ENCODE results near the gene PTPRN2. TPM values are rescaled to one million over a fixed set of nuclear protein-coding genes. Genes with fewer than 3 reads are reported as not detected.

The PTPRN2 gene
- total and polyA plus RNA-seq, 3 experiments from 2014 or later, result 0.33 to 1.2 (median 0.42) TPM

DNA sequence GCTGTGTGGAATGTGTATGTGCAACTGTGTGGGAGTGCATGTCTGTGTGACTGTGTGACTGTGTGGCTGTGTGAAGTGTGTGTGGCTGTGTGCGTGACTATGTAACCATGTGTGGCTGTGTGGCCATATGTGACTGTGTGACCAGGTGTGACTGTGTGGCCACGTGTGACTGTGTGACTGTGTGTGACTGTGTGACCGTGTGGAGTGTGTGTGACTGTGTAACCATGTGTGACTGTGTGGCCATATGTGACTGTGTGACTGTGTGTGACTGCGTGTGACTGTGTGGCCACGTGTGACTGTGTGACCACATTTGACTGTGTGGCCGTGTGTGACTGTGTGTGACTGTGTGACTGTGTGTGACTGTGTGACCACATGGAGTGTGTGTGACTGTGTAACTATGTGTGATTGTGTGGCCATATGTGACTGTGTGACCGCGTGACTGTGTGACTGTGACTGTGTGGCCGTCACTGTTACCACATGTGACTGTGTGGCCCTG lies 747.9 kb downstream of the PTPRN2 start:
- Mint-ChIP-seq H3K4me3 (no peak overlapping the region), H3K27me3 (peaks cover 4 to 15% of the 10 kb centered on the region in 2 donors), H3K27ac (no peak overlapping the region), H3K9me3 (peaks cover 0 to 2% (median 0%) of the 10 kb centered on the region in 5 donors), H3K4me1 (no peaks in the 10 kb centered on the region), H3K36me3 (no peaks in the 10 kb centered on the region)
- ChIA-PET POLR2A (no interaction called here), CTCF (no interaction called here)
- no peaks in the 10 kb centered on the region for H3K4me1 ChIP-seq (ENCODE audit: insufficient read depth, low read length)
- no peak for DNase-seq
- H3K4me3 ChIP-seq (ENCODE audit: low read length), result no peak overlapping the region
- H3K27ac ChIP-seq (ENCODE audit: low read depth, low read length), result no peak overlapping the region
- no peaks in the 10 kb centered on the region for H3K27me3 ChIP-seq (ENCODE audit: insufficient read depth, low read length, poor library complexity, severe bottlenecking)
- H3K9me3 ChIP-seq (ENCODE audit: low read length), result no peaks in the 10 kb centered on the region
- no peaks in the 10 kb centered on the region for H3K36me3 ChIP-seq (ENCODE audit: insufficient read depth, low read length)

DNA sequence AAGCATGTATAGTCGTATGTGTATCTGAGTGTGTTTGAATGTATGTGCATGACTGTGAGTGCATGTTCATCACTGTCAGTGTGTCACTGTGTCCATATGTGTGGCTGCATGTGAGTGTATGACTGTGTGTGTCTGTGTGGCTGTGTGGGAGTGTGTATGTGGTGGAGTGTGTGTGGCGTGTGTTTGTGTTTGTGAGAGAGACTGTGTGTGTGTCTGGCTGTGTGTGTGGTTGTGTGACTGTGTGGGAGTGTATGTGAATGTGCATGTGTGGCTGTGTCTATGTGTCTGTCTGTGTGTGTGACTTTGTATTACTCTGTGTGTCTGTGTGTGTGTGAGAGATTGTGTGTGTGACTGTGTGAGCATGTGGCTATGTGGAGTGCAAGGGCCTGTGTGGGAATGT lies 748.4 kb downstream of the PTPRN2 start:
- no peaks in the 10 kb centered on the region for H3K36me3 ChIP-seq (ENCODE audit: insufficient read depth, low read length)
- H3K36me3 Mint-ChIP-seq, result no peaks in the 10 kb centered on the region
- peaks cover 3 to 12% of the 10 kb centered on the region in 2 donors for H3K27me3 Mint-ChIP-seq
- no peak overlapping the region for H3K27ac ChIP-seq (ENCODE audit: low read depth, low read length)
- H3K27me3 ChIP-seq (ENCODE audit: insufficient read depth, low read length, poor library complexity, severe bottlenecking), result no peaks in the 10 kb centered on the region
- no peaks in the 10 kb centered on the region for H3K9me3 ChIP-seq (ENCODE audit: low read length)
- DNase-seq, result no peak
- H3K4me1 Mint-ChIP-seq, result no peaks in the 10 kb centered on the region
- no peak overlapping the region for H3K27ac Mint-ChIP-seq
- no peak overlapping the region for H3K4me3 Mint-ChIP-seq
- ChIA-PET CTCF (no interaction called here), POLR2A (no interaction called here)
- H3K9me3 Mint-ChIP-seq, result peaks cover 0 to 2% (median 0%) of the 10 kb centered on the region in 5 donors
- H3K4me1 ChIP-seq (ENCODE audit: insufficient read depth, low read length), result no peaks in the 10 kb centered on the region
- H3K4me3 ChIP-seq (ENCODE audit: low read length), result no peak overlapping the region

- H3K36me3 ChIP-seq (ENCODE audit: insufficient read depth, low read length), result no peaks in the 10 kb centered on the region
- Mint-ChIP-seq H3K4me3 (no peak overlapping the region), H3K9me3 (peaks cover 0 to 2% (median 0%) of the 10 kb centered on the region in 5 donors), H3K36me3 (no peaks in the 10 kb centered on the region), H3K27me3 (peaks cover 0 to under 1% of the 10 kb centered on the region in 2 donors), H3K27ac (no peak overlapping the region), H3K4me1 (no peaks in the 10 kb centered on the region)
- no peak for DNase-seq
- no peak overlapping the region for H3K27ac ChIP-seq (ENCODE audit: low read depth, low read length)
- H3K4me1 ChIP-seq (ENCODE audit: insufficient read depth, low read length), result no peaks in the 10 kb centered on the region
- ChIA-PET CTCF (no interaction called here), POLR2A (no interaction called here)
- H3K4me3 ChIP-seq (ENCODE audit: low read length), result no peak overlapping the region
- no peaks in the 10 kb centered on the region for H3K27me3 ChIP-seq (ENCODE audit: insufficient read depth, low read length, poor library complexity, severe bottlenecking)
- no peaks in the 10 kb centered on the region for H3K9me3 ChIP-seq (ENCODE audit: low read length)
These were observed 750.1 kb downstream of the PTPRN2 start for GRCh38 chr7:157837561-157837960.

- CTCF ChIA-PET, result no interaction called here
These were observed 750.6 kb downstream of the PTPRN2 start for GRCh38 chr7:157837047-157837446.

DNA sequence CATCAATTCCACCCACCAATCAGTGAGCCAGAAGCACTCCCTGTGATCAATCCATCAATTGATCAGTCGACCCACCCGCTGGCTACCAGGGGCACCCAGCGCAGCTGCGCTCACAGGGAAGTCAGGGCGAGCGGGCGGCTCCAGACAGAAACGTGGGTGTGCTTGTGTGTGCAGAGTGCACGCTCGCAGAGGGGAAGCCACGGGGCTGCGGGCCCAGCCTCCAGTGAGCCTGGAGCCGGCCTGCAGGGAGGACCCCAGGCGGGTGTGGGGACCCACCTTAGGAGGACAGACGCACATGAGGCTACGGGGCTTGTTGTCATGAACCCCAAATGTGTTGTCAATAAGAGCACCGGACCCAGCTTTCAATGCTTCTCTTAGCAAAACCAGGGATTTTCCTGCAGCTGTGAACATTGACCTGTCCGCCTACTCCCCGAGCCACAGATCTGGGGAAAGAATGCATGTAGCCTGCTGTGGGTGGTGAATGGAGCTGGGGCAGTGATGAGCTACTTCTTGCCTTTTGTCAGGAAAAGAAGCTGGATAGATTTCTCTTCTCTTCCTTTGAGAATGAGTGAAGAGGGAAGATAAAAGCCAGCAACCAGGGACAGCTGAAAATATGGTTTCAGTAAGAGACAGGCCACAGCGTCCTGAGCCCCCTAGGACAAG lies 753.0 kb downstream of the PTPRN2 start:
- CTCF ChIA-PET, result no interaction called here
- Histone ChIP-seq H3K4me3 (ENCODE audit: low read length) (no peak overlapping the region), H3K27me3 (ENCODE audit: insufficient read depth, low read length, poor library complexity, severe bottlenecking) (no peaks in the 10 kb centered on the region), H3K4me1 (ENCODE audit: insufficient read depth, low read length) (no peaks in the 10 kb centered on the region), H3K36me3 (ENCODE audit: insufficient read depth, low read length) (no peaks in the 10 kb centered on the region), H3K9me3 (ENCODE audit: low read length) (no peaks in the 10 kb centered on the region), H3K27ac (ENCODE audit: low read depth, low read length) (no peak overlapping the region)
- no peak overlapping the region for H3K27ac Mint-ChIP-seq
- no peaks in the 10 kb centered on the region for H3K4me1 Mint-ChIP-seq
- H3K4me3 Mint-ChIP-seq, result no peak overlapping the region
- DNase-seq, result no peak
- POLR2A ChIA-PET, result no interaction called here
- H3K36me3 Mint-ChIP-seq, result no peaks in the 10 kb centered on the region
- H3K27me3 Mint-ChIP-seq, result peaks cover 0 to 4% of the 10 kb centered on the region in 2 donors
- H3K9me3 Mint-ChIP-seq, result peaks cover 0 to 2% (median 0%) of the 10 kb centered on the region in 5 donors

More at GRCh38 chr7:157837047-157837446, 750.6 kb downstream of the PTPRN2 start:
- H3K4me1 Mint-ChIP-seq, result no peaks in the 10 kb centered on the region
- H3K27me3 Mint-ChIP-seq, result no peaks in the 10 kb centered on the region
- H3K36me3 Mint-ChIP-seq, result no peaks in the 10 kb centered on the region
- no peak for DNase-seq
- no peak overlapping the region for H3K4me3 ChIP-seq (ENCODE audit: low read length)
- no peaks in the 10 kb centered on the region for H3K27me3 ChIP-seq (ENCODE audit: insufficient read depth, low read length, poor library complexity, severe bottlenecking)
- no peak overlapping the region for H3K27ac ChIP-seq (ENCODE audit: low read depth, low read length)
- no peak overlapping the region for H3K4me3 Mint-ChIP-seq
- POLR2A ChIA-PET, result no interaction called here
- no peaks in the 10 kb centered on the region for H3K9me3 ChIP-seq (ENCODE audit: low read length)
- H3K4me1 ChIP-seq (ENCODE audit: insufficient read depth, low read length), result no peaks in the 10 kb centered on the region
- H3K27ac Mint-ChIP-seq, result no peak overlapping the region
- peaks cover 0 to 2% (median 0%) of the 10 kb centered on the region in 5 donors for H3K9me3 Mint-ChIP-seq
- H3K36me3 ChIP-seq (ENCODE audit: insufficient read depth, low read length), result no peaks in the 10 kb centered on the region

- CTCF ChIA-PET, result no interaction called here
- Histone ChIP-seq H3K27me3 (ENCODE audit: insufficient read depth, low read length, poor library complexity, severe bottlenecking) (no peaks in the 10 kb centered on the region), H3K4me1 (ENCODE audit: insufficient read depth, low read length) (peaks cover 5% of the 10 kb centered on the region), H3K4me3 (ENCODE audit: low read length) (no peak overlapping the region), H3K9me3 (ENCODE audit: low read length) (no peaks in the 10 kb centered on the region), H3K36me3 (ENCODE audit: insufficient read depth, low read length) (no peaks in the 10 kb centered on the region), H3K27ac (ENCODE audit: low read depth, low read length) (no peak overlapping the region)
- peaks cover 0 to 2% (median 0%) of the 10 kb centered on the region in 5 donors for H3K9me3 Mint-ChIP-seq
- H3K4me1 Mint-ChIP-seq, result no peaks in the 10 kb centered on the region
- H3K4me3 Mint-ChIP-seq, result no peak overlapping the region
- POLR2A ChIA-PET, result no interaction called here
- no peak overlapping the region for H3K27ac Mint-ChIP-seq
- peaks cover 4% of the 10 kb centered on the region in 2 donors for H3K27me3 Mint-ChIP-seq
- no peaks in the 10 kb centered on the region for H3K36me3 Mint-ChIP-seq
- no peak for DNase-seq
These were observed 754.6 kb downstream of the PTPRN2 start for GRCh38 chr7:157832866-157833607.

DNA sequence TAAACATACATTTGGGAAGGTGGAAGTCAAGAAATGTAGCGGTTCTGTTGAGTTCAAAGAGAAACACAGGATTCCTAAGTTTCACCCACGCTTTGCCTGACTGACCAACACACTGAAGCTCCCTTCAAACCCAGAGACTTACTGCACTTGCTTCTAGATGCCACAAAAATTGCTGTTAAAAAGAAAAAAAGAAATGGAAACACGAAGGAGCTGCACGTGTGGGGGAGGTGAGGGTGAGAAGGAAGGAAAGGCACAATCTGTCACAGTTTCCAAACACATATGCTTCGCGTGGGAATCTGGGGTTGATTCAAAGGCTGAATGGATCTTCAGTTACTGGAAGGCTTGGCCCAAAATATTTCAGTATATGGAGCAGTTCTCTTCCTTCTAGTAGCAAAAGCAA lies 755.2 kb downstream of the PTPRN2 start:
- POLR2A ChIA-PET, result no interaction called here
- H3K4me1 ChIP-seq (ENCODE audit: insufficient read depth, low read length), result peaks cover 11% of the 10 kb centered on the region
- no peaks in the 10 kb centered on the region for H3K9me3 ChIP-seq (ENCODE audit: low read length)

DNA sequence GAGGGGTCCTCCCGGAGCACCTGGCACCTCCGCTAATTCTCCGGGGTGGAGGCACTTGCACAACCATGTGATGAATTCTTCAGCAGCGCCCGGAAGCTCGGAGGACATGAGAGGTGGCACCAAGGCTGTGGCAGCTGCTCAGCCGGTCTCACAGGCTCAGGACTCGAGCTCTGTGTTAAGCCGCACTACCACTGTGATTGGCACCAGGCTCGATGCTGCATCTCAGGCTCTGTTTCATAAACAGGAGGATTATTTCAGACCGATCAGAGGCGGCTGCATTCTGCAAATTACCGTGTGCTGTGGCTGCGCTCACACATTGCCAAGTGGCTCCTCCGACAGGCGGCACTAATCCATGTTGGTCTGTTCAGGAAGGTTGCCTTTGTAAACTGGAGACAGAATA lies 755.6 kb downstream of the PTPRN2 start:
- Histone ChIP-seq H3K36me3 (ENCODE audit: insufficient read depth, low read length) (no peaks in the 10 kb centered on the region), H3K4me3 (ENCODE audit: low read length) (no peak overlapping the region), H3K9me3 (ENCODE audit: low read length) (no peaks in the 10 kb centered on the region), H3K27me3 (ENCODE audit: insufficient read depth, low read length, poor library complexity, severe bottlenecking) (no peaks in the 10 kb centered on the region), H3K4me1 (ENCODE audit: insufficient read depth, low read length) (peaks cover 15% of the 10 kb centered on the region), H3K27ac (ENCODE audit: low read depth, low read length) (no peak overlapping the region)
- POLR2A ChIA-PET, result no interaction called here
- peaks cover 4% of the 10 kb centered on the region in 2 donors for H3K27me3 Mint-ChIP-seq
- no peaks in the 10 kb centered on the region for H3K36me3 Mint-ChIP-seq
- no peak for DNase-seq
- H3K9me3 Mint-ChIP-seq, result no peaks in the 10 kb centered on the region
- H3K4me1 Mint-ChIP-seq, result peaks cover 0 to 4% (median 0%) of the 10 kb centered on the region in 3 donors
- H3K4me3 Mint-ChIP-seq, result no peak overlapping the region
- H3K27ac Mint-ChIP-seq, result no peak overlapping the region
- CTCF ChIA-PET, result no interaction called here

More for the DNA sequence above, 755.2 kb downstream of the PTPRN2 start:
- Histone ChIP-seq H3K4me3 (ENCODE audit: low read length) (no peak overlapping the region), H3K27me3 (ENCODE audit: insufficient read depth, low read length, poor library complexity, severe bottlenecking) (no peaks in the 10 kb centered on the region), H3K36me3 (ENCODE audit: insufficient read depth, low read length) (no peaks in the 10 kb centered on the region), H3K27ac (ENCODE audit: low read depth, low read length) (no peak overlapping the region)
- no peak overlapping the region for H3K4me3 Mint-ChIP-seq
- no peaks in the 10 kb centered on the region for H3K4me1 Mint-ChIP-seq
- H3K27me3 Mint-ChIP-seq, result peaks cover 4% of the 10 kb centered on the region in 2 donors
- peaks cover 0 to 2% (median 0%) of the 10 kb centered on the region in 5 donors for H3K9me3 Mint-ChIP-seq
- no peak for DNase-seq
- CTCF ChIA-PET, result no interaction called here
- H3K36me3 Mint-ChIP-seq, result no peaks in the 10 kb centered on the region
- no peak overlapping the region for H3K27ac Mint-ChIP-seq

Data from CD8-positive, alpha-beta memory T cell (primary cell).